Osteocyte (in vitro differentiated cells): ENCODE data around the gene EXOC6B. TPM values are rescaled to one million over a fixed set of nuclear protein-coding genes. Genes with fewer than 3 reads are reported as not detected.

Experiments
- DNase-seq: peaks from one replicate; pipeline ENCODE4 v3.0.0; 2021; ENCODE audit warnings: mixed read lengths; ENCODE audit not compliant: unreplicated experiment; ENCODE audit errors: extremely low spot score
- H3K27ac Mint-ChIP-seq: one replicate; pipeline ENCODE4 v1.8.0; 2021; ENCODE audit warnings: mild to moderate bottlenecking, mixed read lengths; ENCODE audit not compliant: unreplicated experiment
- H3K27me3 Mint-ChIP-seq: one replicate; pipeline ENCODE4 v1.8.0; 2021; ENCODE audit warnings: mixed read lengths; ENCODE audit not compliant: unreplicated experiment
- H3K36me3 Mint-ChIP-seq: one replicate; pipeline ENCODE4 v1.8.0; 2021; ENCODE audit warnings: mixed read lengths; ENCODE audit not compliant: unreplicated experiment
- H3K4me1 Mint-ChIP-seq: one replicate; pipeline ENCODE4 v1.8.0; 2021; ENCODE audit warnings: mixed read lengths; ENCODE audit not compliant: unreplicated experiment
- H3K4me3 Mint-ChIP-seq: one replicate; pipeline ENCODE4 v1.8.0; 2021; ENCODE audit warnings: mild to moderate bottlenecking, moderate library complexity, mixed read lengths; ENCODE audit not compliant: unreplicated experiment
- H3K9me3 Mint-ChIP-seq: one replicate; pipeline ENCODE4 v1.8.0; 2021; ENCODE audit warnings: mixed read lengths; ENCODE audit not compliant: unreplicated experiment
- CTCF ChIP-seq: fragments of 200-600 bp; sonication (generic); IDR thresholded peaks from 2 replicates; pipeline ENCODE4 v1.5.0; 2021; ENCODE audit warnings: antibody characterized with exemption, mild to moderate bottlenecking, moderate library complexity
- total RNA-seq: library from RNA; stranded (reverse); gene quantifications from 2 replicates; pipeline ENCODE4 v1.2.1, GENCODE V29; 2021

Gene EXOC6B
- total RNA-seq, 1 donor from 2014 or later = 33.8 TPM

- peaks cover 3% of the 10 kb centered on the region for H3K4me1 Mint-ChIP-seq
- H3K27ac Mint-ChIP-seq = no peak overlapping the region
- no peaks in the 10 kb centered on the region for H3K27me3 Mint-ChIP-seq
- no peak overlapping the region for H3K4me3 Mint-ChIP-seq
- no peak for TF ChIP-seq CTCF
- H3K36me3 Mint-ChIP-seq = peaks cover 6% of the 10 kb centered on the region
- DNase-seq = no peak
- peaks cover 11% of the 10 kb centered on the region for H3K9me3 Mint-ChIP-seq
Observed at GRCh38 chr2:72415781-72416475, 409.9 kb downstream of the EXOC6B start.

GRCh38 chr2:72415241-72415661 lies 410.6 kb downstream of the EXOC6B start:
- no peak for DNase-seq

DNA sequence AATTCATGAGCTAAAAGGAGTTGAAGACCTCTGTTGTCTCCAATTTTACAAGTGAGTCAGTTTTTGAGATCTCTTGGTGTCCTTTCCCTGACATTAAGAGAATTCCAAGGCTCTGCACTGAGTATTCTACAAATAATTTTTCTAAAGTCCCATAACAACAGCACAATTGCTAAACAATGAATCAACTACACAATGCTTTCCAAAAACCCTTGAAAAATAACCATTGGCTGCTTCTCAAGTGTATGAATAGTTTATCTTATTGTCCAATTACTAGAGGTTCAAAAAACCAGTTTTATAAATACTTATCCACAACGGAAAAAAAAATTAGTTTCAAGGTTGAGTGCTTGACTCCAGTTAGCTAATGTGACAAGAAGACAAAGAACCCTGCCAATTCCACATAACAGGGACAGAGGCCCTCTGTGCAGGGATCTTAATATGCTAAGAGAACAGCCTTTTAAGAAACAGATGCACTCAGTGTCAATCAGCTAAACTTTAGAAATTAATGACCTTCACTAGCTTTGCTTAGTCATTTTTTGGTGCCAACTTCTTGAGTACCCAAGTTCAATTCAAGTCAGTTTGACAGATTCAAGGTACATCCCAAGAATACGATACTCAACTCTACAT lies 411.6 kb downstream of the EXOC6B start:
- peaks cover 6% of the 10 kb centered on the region for H3K9me3 Mint-ChIP-seq
- H3K27me3 Mint-ChIP-seq = no peaks in the 10 kb centered on the region
- H3K4me1 Mint-ChIP-seq = peaks cover 3% of the 10 kb centered on the region
- no peak for TF ChIP-seq CTCF
- DNase-seq = no peak
- H3K4me3 Mint-ChIP-seq = no peak overlapping the region
- H3K36me3 Mint-ChIP-seq = no peaks in the 10 kb centered on the region
- H3K27ac Mint-ChIP-seq = no peak overlapping the region

More at GRCh38 chr2:72415241-72415661, 410.6 kb downstream of the EXOC6B start:
- peaks cover 4% of the 10 kb centered on the region for H3K36me3 Mint-ChIP-seq
- H3K27ac Mint-ChIP-seq = no peak overlapping the region
- no peaks in the 10 kb centered on the region for H3K27me3 Mint-ChIP-seq
- no peak for TF ChIP-seq CTCF
- H3K4me3 Mint-ChIP-seq = no peak overlapping the region
- H3K9me3 Mint-ChIP-seq = peaks cover 11% of the 10 kb centered on the region
- peaks cover 3% of the 10 kb centered on the region for H3K4me1 Mint-ChIP-seq

GRCh38 chr2:72413716-72414115 lies 412.1 kb downstream of the EXOC6B start:
- DNase-seq = no peak
- Mint-ChIP-seq H3K4me3 (no peak overlapping the region), H3K4me1 (peaks cover 3% of the 10 kb centered on the region), H3K36me3 (no peaks in the 10 kb centered on the region), H3K27ac (no peak overlapping the region), H3K27me3 (no peaks in the 10 kb centered on the region), H3K9me3 (peaks cover 6% of the 10 kb centered on the region)
- TF ChIP-seq CTCF = no peak

DNA sequence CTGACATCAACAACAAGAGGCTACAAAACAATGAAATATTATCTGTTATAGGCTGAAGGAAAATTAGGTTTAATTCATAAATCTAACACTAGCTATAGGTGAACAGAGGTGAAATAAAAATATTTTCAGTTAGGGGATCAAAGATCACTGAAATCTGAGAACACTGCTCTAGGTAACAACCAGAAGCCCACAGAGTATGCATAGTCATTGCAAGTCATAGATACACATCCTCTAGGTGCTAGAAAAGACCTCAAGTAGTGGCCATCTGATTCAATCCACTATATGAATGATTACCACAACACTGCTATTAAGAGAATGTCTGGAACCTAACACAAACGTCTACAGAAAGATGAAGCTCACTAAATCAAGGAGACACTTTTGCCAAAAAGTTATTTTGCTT lies 413.6 kb downstream of the EXOC6B start:
- no peak for TF ChIP-seq CTCF

More for the DNA sequence above, 413.6 kb downstream of the EXOC6B start:
- Mint-ChIP-seq H3K4me3 (no peak overlapping the region), H3K27me3 (no peaks in the 10 kb centered on the region), H3K27ac (no peak overlapping the region), H3K4me1 (peaks cover 3% of the 10 kb centered on the region), H3K9me3 (peaks cover 6% of the 10 kb centered on the region), H3K36me3 (no peaks in the 10 kb centered on the region)
- DNase-seq = no peak
